ENCODE results near the gene PHACTR1.

Gene PHACTR1

DNA sequence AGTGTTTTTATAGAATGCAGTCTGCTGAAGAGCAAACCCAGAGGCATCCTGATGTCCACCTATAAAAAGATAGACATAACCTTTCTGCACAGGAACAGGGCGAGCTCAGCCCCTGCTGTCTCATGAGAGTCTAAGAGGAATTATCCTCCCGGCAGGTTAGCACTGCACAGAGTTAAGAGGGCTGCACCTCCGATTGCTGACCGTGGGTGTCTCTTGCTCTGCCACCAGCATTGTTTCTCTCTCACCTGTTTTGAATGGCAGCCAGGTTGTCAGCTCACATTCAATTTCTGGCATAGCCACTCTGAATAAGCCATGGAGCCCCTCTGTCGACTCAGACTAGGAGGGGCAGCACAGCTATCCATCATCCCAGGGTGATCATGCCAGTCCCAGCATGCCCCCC is 211.2 kb downstream of the PHACTR1 start:
- TF ChIP-seq EZH2 (IDR thresholded peaks at IDR 0.05; ENCODE audit: borderline replicate concordance, low read length) (no peak), CTCF (IDR thresholded peaks at IDR 0.05; ENCODE audit: low read length) (no peak)
- no peak overlapping the region for H3K9ac ChIP-seq (ENCODE audit: low read length)

GRCh38 chr6:12929678-12930077 is 213.1 kb downstream of the PHACTR1 start:
- H3K27ac ChIP-seq (ENCODE audit: low read depth, low read length, poor library complexity, severe bottlenecking) = no peak overlapping the region
- H3K79me2 ChIP-seq (ENCODE audit: insufficient read depth, low read length) = no peaks in the 10 kb centered on the region
- no peaks in the 10 kb centered on the region for H3F3A ChIP-seq (ENCODE audit: insufficient read depth, low read length)
- no peak overlapping the region for H3K4me2 ChIP-seq (ENCODE audit: low read length)
- no peak overlapping the region for H2AFZ ChIP-seq (ENCODE audit: low read length)
- H3K4me3 ChIP-seq (ENCODE audit: low read depth, low read length, poor library complexity, severe bottlenecking) = no peak overlapping the region
- no peak overlapping the region for H3K9ac ChIP-seq (ENCODE audit: low read length)
- no peaks in the 10 kb centered on the region for H3K9me3 ChIP-seq (ENCODE audit: low read length)
- H4K20me1 ChIP-seq (ENCODE audit: insufficient read depth, low read length) = no peaks in the 10 kb centered on the region
- H3K9me2 ChIP-seq (ENCODE audit: low read depth, low read length) = no peaks in the 10 kb centered on the region
- no peaks in the 10 kb centered on the region for H3K4me1 ChIP-seq (ENCODE audit: insufficient read depth, low read length, severe bottlenecking)
- TF ChIP-seq CTCF (IDR thresholded peaks at IDR 0.05; ENCODE audit: low read length) (no peak), EZH2 (IDR thresholded peaks at IDR 0.05; ENCODE audit: borderline replicate concordance, low read length) (no peak)
- H3K36me3 ChIP-seq (ENCODE audit: insufficient read depth, low read length) = no peaks in the 10 kb centered on the region
- no peaks in the 10 kb centered on the region for H3K27me3 ChIP-seq (ENCODE audit: insufficient read depth, low read length)

More for the DNA sequence above, 211.2 kb downstream of the PHACTR1 start:
- H3K27ac ChIP-seq (ENCODE audit: low read depth, low read length, poor library complexity, severe bottlenecking) = no peak overlapping the region
- H3K79me2 ChIP-seq (ENCODE audit: insufficient read depth, low read length) = no peaks in the 10 kb centered on the region
- no peaks in the 10 kb centered on the region for H3K27me3 ChIP-seq (ENCODE audit: insufficient read depth, low read length)
- no peaks in the 10 kb centered on the region for H3K9me2 ChIP-seq (ENCODE audit: low read depth, low read length)
- H4K20me1 ChIP-seq (ENCODE audit: insufficient read depth, low read length) = no peaks in the 10 kb centered on the region
- H3F3A ChIP-seq (ENCODE audit: insufficient read depth, low read length) = no peaks in the 10 kb centered on the region
- H3K4me2 ChIP-seq (ENCODE audit: low read length) = no peak overlapping the region
- H3K4me3 ChIP-seq (ENCODE audit: low read depth, low read length, poor library complexity, severe bottlenecking) = no peak overlapping the region
- H3K4me1 ChIP-seq (ENCODE audit: insufficient read depth, low read length, severe bottlenecking) = no peaks in the 10 kb centered on the region
- H3K9me3 ChIP-seq (ENCODE audit: low read length) = no peaks in the 10 kb centered on the region
- H2AFZ ChIP-seq (ENCODE audit: low read length) = no peak overlapping the region
- no peaks in the 10 kb centered on the region for H3K36me3 ChIP-seq (ENCODE audit: insufficient read depth, low read length)

GRCh38 chr6:12931639-12932038 is 215.1 kb downstream of the PHACTR1 start:
- Histone ChIP-seq H3K27ac (ENCODE audit: low read depth, low read length, poor library complexity, severe bottlenecking) (no peak overlapping the region), H2AFZ (ENCODE audit: low read length) (no peak overlapping the region), H3K9me3 (ENCODE audit: low read length) (no peaks in the 10 kb centered on the region), H3K79me2 (ENCODE audit: insufficient read depth, low read length) (no peaks in the 10 kb centered on the region), H4K20me1 (ENCODE audit: insufficient read depth, low read length) (no peaks in the 10 kb centered on the region), H3K4me3 (ENCODE audit: low read depth, low read length, poor library complexity, severe bottlenecking) (no peak overlapping the region), H3K36me3 (ENCODE audit: insufficient read depth, low read length) (no peaks in the 10 kb centered on the region), H3K9me2 (ENCODE audit: low read depth, low read length) (no peaks in the 10 kb centered on the region), H3K27me3 (ENCODE audit: insufficient read depth, low read length) (no peaks in the 10 kb centered on the region), H3K9ac (ENCODE audit: low read length) (no peak overlapping the region), H3K4me1 (ENCODE audit: insufficient read depth, low read length, severe bottlenecking) (no peaks in the 10 kb centered on the region), H3K4me2 (ENCODE audit: low read length) (no peak overlapping the region), H3F3A (ENCODE audit: insufficient read depth, low read length) (no peaks in the 10 kb centered on the region)
- TF ChIP-seq EZH2 (IDR thresholded peaks at IDR 0.05; ENCODE audit: borderline replicate concordance, low read length) (no peak), CTCF (IDR thresholded peaks at IDR 0.05; ENCODE audit: low read length) (no peak)

Measured in OCI-LY1 (cell line).